AG04450 (cell line): ENCODE results near the gene PMM2. TPM values are rescaled to one million over a fixed set of nuclear protein-coding genes. Genes with fewer than 3 reads are reported as not detected.
"Not testable (repeated sequence)": the region's sequence is repeated elsewhere in the genome, so short reads cannot be mapped to it uniquely, and the experiment has no call there.

Experiments
- CTCF ChIA-PET: fragments of 300-600, 350-600 bp; formaldehyde crosslinking; extraction: SDS; loops from one replicate; lab custom pipeline; 2022; ENCODE audit warnings: antibody characterized with exemption, inconsistent platforms; lab: Charles Lee
- POLR2A ChIA-PET: fragments of 350-600 bp; formaldehyde crosslinking; extraction: SDS; loops from one replicate; lab custom pipeline; 2021; ENCODE audit warnings: antibody characterized with exemption, inconsistent platforms; lab: Yijun Ruan, JAX
- DNase-seq: peaks from one replicate; pipeline ENCODE4 v3.0.0-alpha.2; 2011; ENCODE audit warnings: low read depth, low spot score
- H3K27ac ChIP-seq: one replicate; pipeline ENCODE4 v1.5.1; 2012; ENCODE audit warnings: low read depth, low read length, control low read depth
- H3K27me3 ChIP-seq: one replicate; pipeline ENCODE4 v1.6.0; 2012; ENCODE audit warnings: low read length; ENCODE audit not compliant: control insufficient read depth, insufficient read depth
- H3K4me3 ChIP-seq: 2 replicates; pipeline ENCODE4 v1.5.1; 2011; ENCODE audit warnings: mild to moderate bottlenecking, low read depth, low read length, control low read depth
- H3K9me3 ChIP-seq: 2 replicates; pipeline ENCODE4 v1.5.1; 2012; ENCODE audit warnings: low read length; ENCODE audit not compliant: control insufficient read depth, insufficient read depth
- polyA plus RNA-seq: library from polyadenylated mRNA; depleted of rRNA; stranded (reverse); fragments of >200 nt; gene quantifications from 2 replicates; pipeline ENCODE4 v1.2.3, GENCODE V29; 2011
- TF ChIP-seq, protein P1 (sequence below): IDR thresholded peaks from 2 replicates; pipeline ENCODE4 v1.5.1; 2011; ENCODE audit warnings: low read depth, low read length, control low read depth, inconsistent platforms

The PMM2 gene
- polyA plus RNA-seq, 1 experiment = 37.0 TPM

DNA sequence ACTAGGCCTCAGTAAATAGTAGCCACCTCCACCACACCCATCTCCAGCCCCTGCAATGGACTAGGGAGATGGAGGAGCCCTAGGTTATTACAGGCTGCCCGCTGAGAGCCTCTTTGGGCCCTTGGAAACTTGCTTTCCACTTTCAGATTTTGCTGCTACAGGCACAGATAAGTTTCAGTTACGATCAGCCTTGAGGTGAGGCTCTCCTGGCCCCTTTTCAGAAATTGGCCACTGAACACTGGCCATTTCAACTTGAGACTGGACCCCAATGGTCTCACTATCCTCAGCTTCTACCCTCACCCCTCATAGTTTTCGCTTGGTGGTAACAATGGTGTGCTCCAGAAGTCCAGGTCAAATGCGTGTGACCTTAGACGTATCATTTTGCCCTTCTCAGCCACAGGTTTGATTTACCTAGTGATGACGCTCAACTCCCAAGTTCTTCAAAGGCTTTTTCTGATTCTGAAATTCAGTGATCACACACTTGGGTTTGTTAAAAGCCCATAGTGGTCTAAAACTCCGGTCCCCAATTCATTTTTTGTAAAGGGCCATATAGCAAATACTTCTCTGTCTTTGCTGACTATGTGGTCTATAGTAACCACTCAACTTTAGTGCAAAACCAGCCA, 1.0 kb downstream of the PMM2 start:
- CTCF ChIA-PET = interaction anchor here (0.6 to 1.4 kb wide), 2 partner anchors 11 to 127 kb away, joined by 3 read pairs; no protein-coding TSS in a partner anchor
- POLR2A ChIA-PET = interaction anchor here (0.7 to 0.9 kb wide), 2 partner anchors 68 to 70 kb away, joined by 3 to 5 read pairs; partner anchors contain the start of gene CARHSP1
- no peaks in the 10 kb centered on the region for H3K9me3 ChIP-seq
- no peaks in the 10 kb centered on the region for H3K27me3 ChIP-seq
- peak overlapping the region; percentile 99 for H3K4me3 ChIP-seq
- TF ChIP-seq, protein P1, sequence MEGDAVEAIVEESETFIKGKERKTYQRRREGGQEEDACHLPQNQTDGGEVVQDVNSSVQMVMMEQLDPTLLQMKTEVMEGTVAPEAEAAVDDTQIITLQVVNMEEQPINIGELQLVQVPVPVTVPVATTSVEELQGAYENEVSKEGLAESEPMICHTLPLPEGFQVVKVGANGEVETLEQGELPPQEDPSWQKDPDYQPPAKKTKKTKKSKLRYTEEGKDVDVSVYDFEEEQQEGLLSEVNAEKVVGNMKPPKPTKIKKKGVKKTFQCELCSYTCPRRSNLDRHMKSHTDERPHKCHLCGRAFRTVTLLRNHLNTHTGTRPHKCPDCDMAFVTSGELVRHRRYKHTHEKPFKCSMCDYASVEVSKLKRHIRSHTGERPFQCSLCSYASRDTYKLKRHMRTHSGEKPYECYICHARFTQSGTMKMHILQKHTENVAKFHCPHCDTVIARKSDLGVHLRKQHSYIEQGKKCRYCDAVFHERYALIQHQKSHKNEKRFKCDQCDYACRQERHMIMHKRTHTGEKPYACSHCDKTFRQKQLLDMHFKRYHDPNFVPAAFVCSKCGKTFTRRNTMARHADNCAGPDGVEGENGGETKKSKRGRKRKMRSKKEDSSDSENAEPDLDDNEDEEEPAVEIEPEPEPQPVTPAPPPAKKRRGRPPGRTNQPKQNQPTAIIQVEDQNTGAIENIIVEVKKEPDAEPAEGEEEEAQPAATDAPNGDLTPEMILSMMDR = no peak
- H3K27ac ChIP-seq = no peak overlapping the region
- DNase-seq = no peak

- Histone ChIP-seq H3K27ac (no peak overlapping the region), H3K4me3 (no peak overlapping the region), H3K27me3 (no peaks in the 10 kb centered on the region), H3K9me3 (no peaks in the 10 kb centered on the region)
- DNase-seq = no peak
- ChIA-PET CTCF (interaction anchor here (1.7 kb wide), 1 partner anchor 79 kb away, joined by 7 read pairs; no protein-coding TSS in a partner anchor), POLR2A (no interaction called here)
- TF ChIP-seq, protein P1 = no peak
Observed at GRCh38 chr16:8801701-8802100, 4.1 kb downstream of the PMM2 start.

DNA sequence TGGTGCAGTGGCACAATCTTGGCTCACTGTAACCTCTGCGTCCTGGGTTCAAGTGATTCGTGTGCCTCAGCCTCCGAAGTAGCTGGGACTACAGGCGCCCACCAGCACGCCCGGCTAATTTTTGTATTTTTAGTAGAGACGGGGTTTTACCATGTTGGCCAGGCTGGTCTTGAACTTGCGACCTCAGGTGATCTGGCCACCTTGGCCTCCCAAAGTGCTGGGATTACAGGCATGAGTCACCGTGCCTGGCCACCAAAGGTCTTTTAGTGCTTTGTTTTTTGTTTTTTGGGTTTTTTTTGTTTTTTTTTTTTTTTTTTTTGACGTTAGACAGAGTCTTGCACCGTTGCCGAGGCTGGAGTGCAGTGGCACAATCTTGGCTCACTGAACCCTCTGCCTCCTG, 6.1 kb downstream of the PMM2 start:
- H3K9me3 ChIP-seq, H3K27ac ChIP-seq, H3K4me3 ChIP-seq, H3K27me3 ChIP-seq, DNase-seq, POLR2A ChIA-PET: not testable (repeated sequence)
- CTCF ChIA-PET = interaction anchor here (0.7 to 1.6 kb wide), 2 partner anchors 76 to 193 kb away, joined by 4 to 7 read pairs; no protein-coding TSS in a partner anchor

DNA sequence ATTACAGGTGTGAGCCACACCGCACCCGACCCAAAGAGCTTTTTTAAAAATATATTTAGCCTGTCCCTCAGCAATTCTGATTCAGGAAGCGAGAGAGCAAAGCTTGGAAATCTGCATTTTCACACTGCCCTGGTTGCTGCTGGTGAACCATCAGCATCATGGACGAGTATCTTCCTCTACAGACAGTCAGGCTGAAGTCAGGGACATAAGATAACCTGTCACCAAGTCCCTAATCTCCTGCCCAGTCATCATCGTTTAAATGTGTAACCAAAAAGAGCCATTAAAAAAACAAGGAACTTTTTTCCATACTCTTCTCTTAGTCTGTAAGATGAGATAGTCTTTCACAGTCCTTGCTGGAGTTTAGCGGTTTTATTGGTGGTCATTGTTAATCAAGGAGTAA, 6.7 kb downstream of the PMM2 start:
- DNase-seq = no peak
- Histone ChIP-seq H3K9me3 (no peaks in the 10 kb centered on the region), H3K4me3 (no peak overlapping the region), H3K27me3 (no peaks in the 10 kb centered on the region), H3K27ac (no peak overlapping the region)
- ChIA-PET CTCF (interaction anchor here (0.7 kb wide), 1 partner anchor 192 kb away, joined by 7 read pairs; no protein-coding TSS in a partner anchor), POLR2A (no interaction called here)
- TF ChIP-seq, protein P1 = no peak

DNA sequence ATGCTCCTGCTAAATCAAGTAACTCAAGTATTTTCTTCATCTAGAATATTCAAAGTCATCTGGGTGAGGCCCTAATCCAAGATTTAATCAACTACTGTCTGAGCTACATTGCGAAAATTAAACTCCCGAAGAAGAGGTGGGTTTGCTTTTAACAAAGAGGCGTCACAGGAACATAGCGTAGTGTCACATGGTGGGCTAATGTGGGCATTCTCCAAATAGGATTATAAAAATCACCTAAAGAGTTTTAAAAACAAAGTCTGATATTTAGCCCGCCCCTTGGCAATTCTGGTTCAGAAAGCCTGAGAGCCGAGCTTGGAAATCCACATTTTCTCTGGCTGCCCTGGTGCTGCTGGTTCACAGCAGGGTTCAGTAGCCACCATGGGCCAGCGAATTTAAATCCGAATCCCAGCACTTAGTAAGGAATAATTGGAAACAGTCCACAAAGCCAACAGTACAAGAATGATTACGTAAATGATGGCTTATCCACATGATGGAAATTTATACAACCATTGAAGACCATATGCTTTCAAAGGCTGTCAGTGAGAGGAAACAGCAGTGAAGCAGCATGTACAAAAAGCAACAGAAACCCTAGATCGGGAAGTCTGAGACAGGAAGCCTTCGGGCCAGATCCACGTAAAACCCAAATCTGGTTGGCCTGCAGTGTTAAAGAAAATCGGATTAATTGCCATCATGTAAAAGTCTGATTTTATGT, 8.8 kb downstream of the PMM2 start:
- H3K9me3 ChIP-seq = no peaks in the 10 kb centered on the region
- ChIA-PET CTCF (interaction anchor here (1.0 kb wide), 1 partner anchor 202 kb away, joined by 3 read pairs; no protein-coding TSS in a partner anchor), POLR2A (no interaction called here)
- TF ChIP-seq, protein P1 = no peak
- no peaks in the 10 kb centered on the region for H3K27me3 ChIP-seq
- H3K27ac ChIP-seq = no peak overlapping the region
- no peak overlapping the region for H3K4me3 ChIP-seq
- DNase-seq = no peak
